NT2/D1 (cell line): ENCODE results near the gene PDZD8.

Source experiments
- SUZ12 ChIP-seq: IDR thresholded peaks from 2 replicates; pipeline ENCODE4 v1.6.1; 2011; ENCODE audit not compliant: insufficient read length, insufficient read depth; ENCODE audit errors: extremely low read depth
- YY1 ChIP-seq: IDR thresholded peaks from 2 replicates; pipeline ENCODE4 v1.6.1; 2011; ENCODE audit not compliant: insufficient read length, insufficient read depth
- ZNF274 ChIP-seq: IDR thresholded peaks from 2 replicates; pipeline ENCODE4 v1.6.1; 2011; ENCODE audit warnings: mild to moderate bottlenecking, low read depth, low read length

- no peak for TF ChIP-seq ZNF274
- TF ChIP-seq SUZ12 = no peak
- no peak for TF ChIP-seq YY1
Measured at GRCh38 chr10:117420768-117421167, 45.5 kb upstream of the PDZD8 start.
